NCI-H345 treated with DMSO at 0.1 percent for 48 hours (cell line): ENCODE measurements around the gene PDE7B.

Experiments used
- DNase-seq: peaks from one replicate; lab custom pipeline; 2025; ENCODE audit not compliant: unreplicated experiment; lab: John Stamatoyannopoulos, UW

The PDE7B gene

GRCh38 chr6:135851442-135852271, at the start of gene PDE7B:
TSS of gene PDE7B (plus strand) at chr6:135851701.
- DNase-seq, result no peak

GRCh38 chr6:135801755-135802465, 49.6 kb upstream of the PDE7B start:
- no peak for DNase-seq

GRCh38 chr6:135810486-135810885, 41.0 kb upstream of the PDE7B start:
- no peak for DNase-seq

- DNase-seq, result no peak
Measured at GRCh38 chr6:135811170-135811569, 40.3 kb upstream of the PDE7B start.

GRCh38 chr6:135811644-135812526, 39.6 kb upstream of the PDE7B start:
- DNase-seq, result no peak

GRCh38 chr6:135813401-135813800, 38.1 kb upstream of the PDE7B start:
- DNase-seq, result no peak

- DNase-seq, result no peak
Measured at GRCh38 chr6:135814043-135814442, 37.5 kb upstream of the PDE7B start.

- no peak for DNase-seq
Measured at GRCh38 chr6:135815216-135815615, 36.3 kb upstream of the PDE7B start.

- DNase-seq, result no peak
Measured at GRCh38 chr6:135817035-135817434, 34.5 kb upstream of the PDE7B start.

GRCh38 chr6:135819665-135820064, 31.8 kb upstream of the PDE7B start:
- no peak for DNase-seq

- DNase-seq, result no peak
Measured at GRCh38 chr6:135820340-135820739, 31.2 kb upstream of the PDE7B start.

GRCh38 chr6:135823851-135824250, 27.6 kb upstream of the PDE7B start:
- DNase-seq, result no peak

GRCh38 chr6:135826236-135826804, 25.2 kb upstream of the PDE7B start:
- no peak for DNase-seq

GRCh38 chr6:135828021-135828420, 23.5 kb upstream of the PDE7B start:
- DNase-seq, result no peak

- DNase-seq, result no peak
Measured at GRCh38 chr6:135830452-135830881, 21.0 kb upstream of the PDE7B start.

- no peak for DNase-seq
Measured at GRCh38 chr6:135831016-135831415, 20.5 kb upstream of the PDE7B start.

GRCh38 chr6:135832166-135832565, 19.3 kb upstream of the PDE7B start:
- no peak for DNase-seq

- DNase-seq, result no peak
Measured at GRCh38 chr6:135833771-135834170, 17.7 kb upstream of the PDE7B start.

GRCh38 chr6:135837735-135838449, 13.6 kb upstream of the PDE7B start:
- DNase-seq, result no peak

- no peak for DNase-seq
Measured at GRCh38 chr6:135839121-135839520, 12.4 kb upstream of the PDE7B start.
